Left cardiac atrium (tissue), 4 donors: ENCODE measurements around the gene SARNP. TPM values are rescaled to one million over a fixed set of nuclear protein-coding genes. Genes with fewer than 3 reads are reported as not detected.

Experiments used
- ATAC-seq, 2 donors: fragments of 200-7000 bp; cut with Tn5 transposase; one replicate each; pipeline ENCODE4 v1.9.1; 2020; ENCODE audit warnings: mild to moderate bottlenecking in 2 of 2, moderate library complexity in 2 of 2
- DNase-seq: peaks from one replicate; pipeline ENCODE4 v3.0.0-alpha.2; 2020
- intact Hi-C, 2 donors: fragments of 100-400 bp; cut with DNase I; formaldehyde crosslinking; loops; one replicate each; pipeline versions ENCODE4 v1.14.1 to v1.15.1; 2022 to 2023
- total RNA-seq, 2 donors: library from RNA; stranded (reverse); fragmentation: NEBNext Ultra II Directional; extraction: Animal tissue kit (Norgen Biotek cat#: 25700); gene quantifications; one replicate each; pipeline ENCODE4 v1.2.1, GENCODE V29; 2021
- donor health status: DM: no; HTN: yes; CAD: no.
- donor health status: DM: no; HTN: yes; CAD: no; lungs with severe emphysema.
- donor health status: DM: yes; HTN: yes; CAD: no.
- donor health status: Dilated cardiomyopathy.

Gene SARNP
- total RNA-seq, 2 donors from 2014 or later, result 42.9 to 50.1 TPM

DNA sequence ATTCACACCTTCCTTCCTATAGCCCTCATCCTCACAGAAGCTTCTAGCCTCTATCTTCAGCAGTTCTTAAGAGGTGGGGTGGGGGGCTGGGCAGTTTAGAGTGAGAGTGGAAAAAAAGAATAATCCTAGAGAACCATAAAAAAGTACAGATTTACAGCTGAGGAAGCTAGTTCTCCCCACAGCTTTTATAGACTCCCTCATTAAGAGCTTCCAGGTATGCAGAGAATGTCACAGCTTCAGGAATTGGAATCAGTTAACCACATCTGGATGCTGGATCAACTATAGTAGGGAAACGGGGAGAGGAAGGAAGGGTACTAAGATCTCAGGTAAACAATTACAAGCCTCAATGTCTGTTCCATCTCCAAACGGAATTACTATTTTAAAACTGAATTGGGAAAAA is 62.3 kb downstream of the SARNP start:
- intact Hi-C loops, result no loop called here
- ATAC-seq (no peak), DNase-seq (no peak)

DNA sequence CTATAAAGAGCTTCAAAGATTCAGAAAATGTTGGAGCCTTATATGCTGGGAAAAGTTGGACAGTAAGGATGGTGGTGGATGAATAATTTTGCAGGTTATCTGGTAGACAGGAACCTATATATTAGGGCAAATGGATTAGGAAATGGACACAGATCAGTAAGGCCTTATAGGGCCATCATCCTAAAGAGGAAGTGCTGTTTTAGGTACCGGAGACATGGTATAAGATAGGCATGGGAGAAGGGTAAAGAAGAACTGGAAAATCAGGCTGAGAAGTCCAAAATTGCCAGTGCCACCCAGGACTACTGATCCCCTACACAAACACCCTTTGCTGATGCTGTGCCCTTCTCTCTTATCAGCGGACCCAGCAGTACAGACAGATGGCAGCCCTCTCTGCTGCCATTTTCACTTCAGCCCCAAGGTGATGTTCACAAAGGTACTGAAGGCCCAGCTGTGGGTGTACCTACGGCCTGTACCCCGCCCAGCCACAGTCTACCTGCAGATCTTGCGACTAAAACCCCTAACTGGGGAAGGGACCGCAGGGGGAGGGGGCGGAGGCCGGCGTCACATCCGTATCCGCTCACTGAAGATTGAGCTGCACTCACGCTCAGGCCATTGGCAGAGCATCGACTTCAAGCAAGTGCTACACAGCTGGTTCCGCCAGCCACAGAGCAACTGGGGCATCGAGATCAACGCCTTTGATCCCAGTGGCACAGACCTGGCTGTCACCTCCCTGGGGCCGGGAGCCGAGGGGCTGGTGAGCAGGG is 69.1 kb downstream of the SARNP start:
- no peak for DNase-seq
- no peak for ATAC-seq
- intact Hi-C loops, result loop anchor here in 1 of 2 donors (10.0 kb wide), 2 partner anchors 46 to 186 kb away; partner anchors contain the start of gene DGKA

DNA sequence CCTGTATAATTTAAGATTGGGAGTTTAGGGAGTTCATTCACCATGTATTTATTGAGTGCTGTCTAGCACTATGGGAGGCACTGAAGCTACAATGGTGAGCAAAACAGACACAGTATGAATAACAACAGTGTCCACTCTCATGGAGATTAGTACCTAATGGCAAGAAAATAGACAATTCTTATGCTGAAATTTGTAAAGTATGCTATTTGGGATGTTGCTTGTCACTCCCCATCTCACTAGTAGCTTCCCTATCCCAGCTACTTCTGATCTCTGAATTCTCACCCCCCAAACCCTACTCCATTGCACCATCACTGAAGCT is 70.7 kb downstream of the SARNP start:
- intact Hi-C loops, result loop anchor here in 1 of 2 donors (10.0 kb wide), 2 partner anchors 48 to 188 kb away; partner anchors contain the start of gene DGKA
- no peak for DNase-seq
- ATAC-seq, result no peak

DNA sequence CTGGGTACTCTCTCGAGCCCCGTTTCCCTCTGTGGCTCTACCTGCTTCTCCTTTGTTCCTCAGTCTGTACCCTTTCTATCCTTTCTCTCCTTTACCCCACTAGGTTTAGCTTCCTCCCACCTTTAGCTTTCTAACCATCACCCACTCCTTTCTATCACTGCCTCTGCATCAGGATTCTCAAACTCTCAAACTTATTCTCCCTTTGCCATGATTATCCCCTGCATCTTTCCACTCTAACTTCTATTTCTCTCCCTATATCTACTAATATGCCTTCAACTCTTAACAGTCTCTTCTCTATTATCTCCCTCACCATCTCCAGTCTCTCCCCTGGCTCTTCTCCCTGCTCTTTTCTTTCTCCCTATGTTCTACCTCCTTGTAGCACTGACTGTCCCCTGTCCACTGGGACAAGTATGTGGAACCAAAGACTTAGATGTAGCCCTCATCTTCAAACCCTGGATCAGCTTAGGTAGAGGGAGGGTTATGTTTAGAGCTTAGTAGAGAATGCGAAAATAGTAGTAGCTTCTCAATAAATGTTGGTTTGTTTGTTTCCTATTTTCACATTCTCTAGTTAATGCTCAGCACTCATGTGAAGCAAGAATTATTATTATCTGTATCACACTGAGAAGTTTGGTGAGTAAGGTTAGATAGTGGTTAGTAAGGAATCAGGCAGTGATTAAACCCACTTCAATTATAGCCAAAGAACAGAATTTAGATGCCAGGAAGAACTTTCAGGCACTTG is 71.2 kb downstream of the SARNP start:
- intact Hi-C loops, result loop anchor here in 1 of 2 donors (10.0 kb wide), 2 partner anchors 48 to 188 kb away; partner anchors contain the start of gene DGKA

DNA sequence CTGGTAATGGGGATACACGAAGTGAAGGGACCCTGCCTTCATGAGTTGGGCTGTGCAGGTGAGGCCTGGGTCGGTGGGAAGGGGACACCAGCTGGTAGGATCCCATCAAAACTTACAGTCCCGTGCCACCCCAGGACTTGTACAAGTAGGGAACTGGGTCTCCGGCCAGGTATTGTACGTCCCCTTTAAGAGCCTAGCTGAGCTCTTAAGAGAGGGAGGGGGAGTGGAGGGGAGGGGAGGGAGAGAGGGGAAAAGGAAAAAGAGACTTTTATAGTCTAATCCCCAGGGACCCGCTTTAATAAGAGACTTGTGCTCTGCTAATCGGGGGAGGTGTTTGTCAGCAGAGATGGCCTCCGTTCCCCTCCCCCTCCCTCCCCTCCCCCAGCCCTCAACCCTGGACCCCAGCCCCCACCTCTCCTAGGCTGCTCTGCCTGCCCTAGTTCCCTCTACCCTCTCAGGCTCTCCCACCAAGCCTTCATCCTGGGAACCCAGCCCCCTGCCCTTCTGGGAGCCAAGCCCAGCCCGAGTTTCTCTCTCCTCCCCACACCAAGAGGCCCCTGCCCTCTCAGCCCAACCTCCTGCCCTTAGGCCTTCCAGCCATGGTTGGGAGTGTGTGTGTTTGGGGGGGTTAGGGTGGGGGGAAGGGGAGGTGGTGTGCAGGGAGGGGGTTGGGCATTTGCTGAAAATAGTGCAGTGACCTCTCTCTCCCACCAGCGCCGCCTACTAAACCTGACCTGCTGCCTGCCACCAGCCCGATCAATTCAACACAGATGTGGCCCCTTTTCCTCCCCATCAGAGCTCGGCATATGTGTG is 72.0 kb downstream of the SARNP start:
- ATAC-seq, result peak; percentile 14 to 16
- intact Hi-C loops, result loop anchor here in 1 of 2 donors (10.0 kb wide), 2 partner anchors 49 to 189 kb away; partner anchors contain the start of gene DGKA

More for the DNA sequence above, 71.2 kb downstream of the SARNP start:
- ATAC-seq (no peak), DNase-seq (no peak)

DNA sequence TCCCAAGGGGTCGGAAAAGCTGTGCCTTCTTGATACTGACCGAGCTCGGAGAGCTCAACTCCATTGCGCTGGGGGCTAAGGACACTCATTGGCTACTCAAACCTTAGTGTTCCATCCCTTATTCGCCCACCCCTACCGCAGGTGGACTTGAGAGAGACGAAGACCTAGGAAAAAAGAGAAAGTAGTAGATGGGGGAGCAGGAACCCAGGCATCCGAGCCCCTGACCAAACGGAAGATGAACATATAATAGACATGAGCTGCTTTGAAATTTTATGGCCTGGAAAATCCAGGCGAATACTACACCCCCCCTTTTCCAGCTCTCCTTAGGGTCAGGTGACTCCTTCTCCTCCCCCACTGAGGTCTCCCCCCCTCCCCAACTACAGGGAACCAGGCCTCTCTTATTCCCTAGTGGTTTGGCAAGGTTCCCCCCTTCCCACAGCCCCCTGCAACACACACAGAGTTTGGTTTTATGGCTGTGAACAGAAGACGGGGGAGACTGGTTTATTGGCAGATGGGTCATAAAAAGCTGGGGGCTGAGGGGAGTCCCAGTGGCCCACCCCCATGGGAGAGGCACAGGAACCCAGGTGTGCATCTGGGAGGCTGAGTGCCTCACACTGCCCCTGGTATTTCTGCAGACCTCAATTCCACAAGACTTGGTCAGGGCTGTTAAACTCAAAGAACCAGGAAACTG is 73.0 kb downstream of the SARNP start:
- intact Hi-C loops, result loop anchor here (5.0 to 10.0 kb wide), 4 partner anchors 50 to 190 kb away; partner anchors contain the start of genes DGKA (in 1 of the 2), ORMDL2 (in 1 of the 2) and SARNP (in 1 of the 2)
- DNase-seq (no peak), ATAC-seq (peak in 1 of 2 donors; percentile 1)

More for the DNA sequence above, 72.0 kb downstream of the SARNP start:
- DNase-seq, result no peak

DNA sequence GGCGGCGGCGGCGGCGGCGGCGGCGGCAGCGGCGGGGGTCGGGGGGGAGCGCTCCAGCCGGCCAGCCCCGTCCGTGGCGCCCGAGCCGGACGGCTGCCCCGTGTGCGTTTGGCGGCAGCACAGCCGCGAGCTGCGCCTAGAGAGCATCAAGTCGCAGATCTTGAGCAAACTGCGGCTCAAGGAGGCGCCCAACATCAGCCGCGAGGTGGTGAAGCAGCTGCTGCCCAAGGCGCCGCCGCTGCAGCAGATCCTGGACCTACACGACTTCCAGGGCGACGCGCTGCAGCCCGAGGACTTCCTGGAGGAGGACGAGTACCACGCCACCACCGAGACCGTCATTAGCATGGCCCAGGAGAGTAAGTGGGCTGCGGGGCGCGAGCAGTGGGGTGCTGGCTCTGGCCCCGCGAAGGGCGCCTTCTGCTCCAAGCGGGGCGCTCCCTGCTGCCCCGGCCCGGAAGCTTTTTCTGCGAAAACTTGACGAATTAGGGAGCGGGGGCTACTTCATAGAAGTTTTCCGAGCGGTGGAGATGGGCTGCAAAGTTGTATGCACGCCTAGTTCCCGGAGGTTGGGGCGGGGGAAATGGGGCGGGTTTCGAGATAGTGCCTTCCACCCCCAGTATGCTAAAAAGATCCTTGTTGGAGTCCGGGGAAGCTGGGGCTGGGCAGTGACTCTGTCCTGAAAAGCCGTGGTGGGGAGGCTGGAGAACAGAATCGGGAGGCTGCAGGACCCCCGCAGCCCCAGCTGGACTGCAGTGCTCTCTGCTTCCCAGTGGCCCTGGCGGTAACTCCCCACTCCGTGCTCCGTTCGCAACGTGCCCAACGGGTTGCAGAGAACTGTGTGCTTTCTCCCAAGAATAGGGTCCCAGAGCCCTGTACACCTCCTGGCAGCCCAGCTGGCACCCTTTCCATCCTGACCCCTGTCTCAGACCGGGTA is 73.9 kb downstream of the SARNP start:
- intact Hi-C loops, result loop anchor here (5.0 to 10.0 kb wide), 4 partner anchors 51 to 191 kb away; partner anchors contain the start of genes DGKA (in 1 of the 2), ORMDL2 (in 1 of the 2) and SARNP (in 1 of the 2)
- DNase-seq, result peak; percentile 63
- peak; percentile 20 to 22 for ATAC-seq

DNA sequence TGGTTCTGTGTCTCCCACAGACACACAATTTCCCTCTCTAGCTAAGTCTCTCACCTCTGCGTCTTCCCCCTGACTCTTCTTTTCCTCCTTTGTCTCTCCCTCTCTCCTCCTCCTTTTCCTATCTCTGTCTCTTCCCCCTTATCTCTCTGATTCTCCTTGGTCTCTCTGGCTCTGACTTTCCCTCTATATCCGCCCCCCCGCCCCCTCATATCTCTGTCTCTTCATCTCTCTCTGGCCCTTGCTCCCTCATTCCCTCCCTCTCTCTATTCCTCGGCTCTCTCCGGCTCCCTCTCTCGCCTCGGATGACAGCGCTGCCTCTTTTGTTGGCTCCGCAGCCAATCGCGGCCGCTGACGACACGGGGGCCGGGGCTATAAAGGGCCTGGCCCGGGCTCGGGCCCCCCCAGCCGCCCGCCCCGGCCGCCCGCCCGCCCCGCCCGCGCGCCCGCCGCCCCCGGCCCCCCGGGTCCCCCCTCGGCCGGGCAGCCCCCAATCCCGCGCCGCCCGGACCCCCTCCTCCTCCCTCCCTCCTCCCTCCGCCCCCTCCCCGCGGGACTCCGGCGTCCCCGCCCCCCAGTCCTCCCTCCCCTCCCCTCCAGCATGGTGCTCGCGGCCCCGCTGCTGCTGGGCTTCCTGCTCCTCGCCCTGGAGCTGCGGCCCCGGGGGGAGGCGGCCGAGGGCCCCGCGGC is 74.7 kb downstream of the SARNP start, which contains the start of gene GDF11:
Gene GDF11 (plus strand): TSS at position 404 of the 687 bp plus-strand sequence. CDS start 195 bp downstream, at position 599.
- intact Hi-C loops, result loop anchor here (5.0 to 10.0 kb wide), 4 partner anchors 52 to 192 kb away; partner anchors contain the start of genes DGKA (in 1 of the 2), ORMDL2 (in 1 of the 2) and SARNP (in 1 of the 2)
- DNase-seq, result peak; percentile 85
- ATAC-seq, result peak; percentile 59 to 65

DNA sequence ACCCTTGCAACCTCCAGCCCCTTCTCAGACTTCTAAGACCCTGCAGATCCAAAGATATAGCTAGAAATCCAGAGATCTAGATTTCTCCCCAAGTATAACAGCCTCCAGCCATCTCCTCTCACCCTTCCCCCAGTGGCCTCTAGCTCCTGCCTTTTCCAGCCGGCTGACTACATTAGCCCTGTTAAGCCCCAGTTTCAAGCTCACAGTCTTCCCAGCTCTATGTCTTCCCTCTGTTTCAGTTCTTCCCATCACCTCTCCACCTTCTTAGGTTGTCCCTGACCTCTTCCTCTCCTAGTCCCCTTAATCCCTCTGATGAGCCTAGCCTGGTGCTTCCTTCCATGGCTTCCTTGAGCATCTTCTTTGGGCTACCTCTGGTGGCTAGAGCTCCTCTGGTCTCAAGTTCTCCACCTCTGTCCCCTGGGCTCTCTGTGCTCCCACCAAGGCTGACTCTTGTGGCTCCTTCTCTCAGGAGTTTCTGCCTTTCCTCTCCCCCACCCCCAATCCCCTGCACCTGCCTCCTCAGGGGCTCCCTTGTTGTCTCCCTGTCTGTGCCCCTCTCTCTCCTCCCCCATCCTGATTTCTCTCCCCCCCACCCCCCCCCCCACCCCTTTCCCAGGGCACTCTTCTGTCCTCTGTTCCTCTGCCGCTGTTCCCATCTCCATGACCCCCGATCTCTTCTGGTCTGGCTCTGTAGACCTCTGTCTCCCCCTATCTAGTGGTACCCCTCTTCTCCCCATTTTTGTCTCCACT is 75.4 kb downstream of the SARNP start:
- DNase-seq (no peak), ATAC-seq (no peak)
- intact Hi-C loops, result loop anchor here (5.0 to 10.0 kb wide), 4 partner anchors 53 to 193 kb away; partner anchors contain the start of genes DGKA (in 1 of the 2), ORMDL2 (in 1 of the 2) and SARNP (in 1 of the 2)

DNA sequence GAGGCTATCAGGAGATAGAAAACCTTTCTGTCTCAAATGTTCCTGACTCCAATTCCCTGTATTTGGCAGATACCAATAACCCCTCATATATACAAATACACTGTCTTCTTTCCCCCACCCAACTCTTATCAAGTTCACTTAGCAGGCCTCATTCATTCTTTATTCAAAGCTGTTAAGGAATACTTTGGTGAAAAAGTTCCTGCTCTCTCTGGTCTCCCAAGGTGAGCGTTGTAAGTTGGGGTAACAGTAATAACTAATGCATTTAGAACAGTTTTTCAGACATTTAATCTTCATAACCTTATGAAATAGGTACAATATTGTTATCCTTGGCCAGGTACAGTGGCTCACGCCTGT is 78.5 kb downstream of the SARNP start:
- no peak for ATAC-seq
- intact Hi-C loops, result loop anchor here in 1 of 2 donors (5.0 kb wide), 2 partner anchors 198 to 288 kb away; no protein-coding TSS in a partner anchor
- DNase-seq, result no peak

DNA sequence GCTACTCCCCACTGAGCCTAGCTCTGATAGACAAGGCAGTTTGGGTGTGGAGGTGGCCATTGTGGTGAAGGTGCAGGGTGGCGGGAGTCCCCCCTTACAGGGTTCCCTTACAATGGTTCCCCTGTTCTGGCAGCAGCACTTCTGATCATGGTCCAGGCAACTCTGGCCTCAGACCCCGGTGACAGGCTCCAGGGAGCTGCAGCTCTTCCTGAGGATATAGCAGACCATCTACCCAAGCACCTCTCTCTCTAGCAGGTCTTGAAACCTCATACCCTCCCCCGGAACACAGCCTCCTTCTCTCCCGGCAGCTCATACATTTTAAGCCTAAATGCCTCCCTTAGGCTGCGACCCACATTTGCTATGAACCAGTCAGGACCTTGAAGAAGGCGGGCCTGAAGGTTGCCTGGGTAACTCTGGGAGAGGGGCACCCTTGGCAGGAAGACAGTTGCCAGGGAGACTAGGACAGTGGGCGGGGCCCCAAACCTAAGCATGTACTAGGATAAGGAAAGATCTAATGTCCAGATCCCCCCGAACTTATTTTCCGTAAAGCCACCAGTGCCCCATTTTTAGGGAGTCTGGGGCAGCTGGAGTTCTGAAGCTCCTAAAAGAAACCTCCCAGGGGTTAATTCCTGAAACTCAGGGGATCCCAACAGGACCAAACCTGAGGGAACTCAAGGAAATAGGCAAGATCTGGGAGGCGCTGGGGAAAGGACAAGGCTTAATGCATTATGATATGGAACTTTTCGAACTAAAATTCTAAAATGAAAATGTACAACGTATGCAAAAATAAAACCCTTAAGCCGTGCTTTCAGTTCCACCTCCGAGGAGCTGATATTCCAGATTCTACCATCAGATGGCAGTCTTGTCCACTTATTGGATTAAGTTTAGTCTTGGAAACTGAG is 79.2 kb downstream of the SARNP start:
- peak; percentile 84 for ATAC-seq
- DNase-seq, result peak; percentile 90
- intact Hi-C loops, result loop anchor here in 1 of 2 donors (5.0 kb wide), 2 partner anchors 199 to 289 kb away; no protein-coding TSS in a partner anchor

DNA sequence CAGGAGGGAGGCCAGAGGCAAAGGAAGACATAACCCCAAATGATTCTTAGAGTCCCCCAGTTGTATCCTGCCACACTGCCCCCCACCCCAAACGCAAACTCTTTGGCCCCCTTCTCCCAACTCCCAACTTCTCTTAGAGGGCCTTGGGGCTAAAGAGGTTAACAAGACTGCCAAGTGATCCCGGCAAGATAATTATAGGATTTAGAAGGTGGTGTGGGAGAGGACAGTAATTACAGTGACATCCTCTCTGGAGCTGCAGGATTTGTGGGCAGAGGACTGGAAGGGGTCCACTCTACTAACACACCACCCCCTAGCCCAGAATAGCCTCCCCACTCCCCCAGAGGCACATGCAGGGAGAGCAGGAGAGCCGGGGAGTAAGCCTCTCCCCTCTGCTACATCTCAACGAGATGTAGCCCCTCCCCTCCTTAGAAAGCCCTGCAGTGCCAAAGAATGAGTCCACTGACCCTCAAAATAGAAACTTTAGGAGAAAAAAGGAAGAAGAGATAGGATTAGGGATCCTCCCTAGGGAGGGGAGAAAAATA is 79.9 kb downstream of the SARNP start:
- no peak for DNase-seq
- intact Hi-C loops, result loop anchor here in 1 of 2 donors (5.0 kb wide), 2 partner anchors 200 to 290 kb away; no protein-coding TSS in a partner anchor
- ATAC-seq, result peak; percentile 17 to 33

DNA sequence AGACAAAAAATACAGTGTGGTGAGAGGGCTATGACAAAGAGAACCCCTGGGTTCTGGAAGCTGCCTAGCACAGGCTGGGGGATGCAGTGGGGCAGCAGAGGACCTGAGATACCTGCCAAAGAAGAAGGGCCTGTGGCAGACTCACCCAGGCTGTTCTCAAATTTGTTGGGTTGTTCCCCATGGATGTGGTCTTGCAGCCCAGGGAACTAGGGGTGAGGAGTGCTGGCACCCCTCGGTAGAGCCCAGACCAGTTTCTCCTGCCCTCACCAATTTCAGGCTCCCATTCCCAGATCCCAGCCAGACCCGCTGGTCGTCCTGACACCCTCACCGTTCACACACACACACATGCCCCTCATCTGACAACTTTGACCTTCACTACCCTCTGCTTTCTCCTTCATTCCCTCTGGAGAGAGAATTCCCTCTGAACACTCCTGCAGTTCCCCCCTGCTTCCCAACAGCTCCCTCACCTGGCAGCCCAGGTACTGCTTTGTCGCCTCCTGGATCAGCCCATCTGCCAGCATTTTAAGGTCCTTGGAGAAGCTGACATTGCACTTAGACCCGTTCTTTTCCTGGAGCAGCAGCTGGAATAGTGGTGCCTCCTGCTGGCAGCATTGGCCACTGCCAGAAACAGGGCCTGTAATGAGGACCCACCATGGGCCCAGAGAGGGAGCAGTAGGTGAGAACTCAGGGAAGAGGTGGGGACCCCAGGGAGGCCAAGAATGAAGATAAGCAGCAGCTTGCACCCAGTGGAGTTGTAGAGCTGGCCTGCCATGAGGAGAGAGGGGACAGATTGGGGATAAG is 80.5 kb downstream of the SARNP start:
- DNase-seq (peak; percentile 68), ATAC-seq (peak; percentile 62 to 67)
- intact Hi-C loops, result loop anchor here in 1 of 2 donors (5.0 kb wide), 2 partner anchors 200 to 290 kb away; no protein-coding TSS in a partner anchor
